GM18517 (cell line): Measurements from ENCODE around the gene RB1.
"Not testable (repeated sequence)": the region's sequence is repeated elsewhere in the genome, so short reads cannot be mapped to it uniquely, and the experiment has no call there.

Source experiments
- ATAC-seq: cut with Tn5 transposase; IDR thresholded peaks from one replicate; pipeline ENCODE4 v1.9.1; 2021; ENCODE audit warnings: mild to moderate bottlenecking, moderate library complexity; ENCODE audit not compliant: unreplicated experiment

RB1 gene

GRCh38 chr13:48297131-48297786 is 6.3 kb upstream of the RB1 start:
- no peak for ATAC-seq

- ATAC-seq: no peak
Observed at GRCh38 chr13:48299591-48299990, 4.0 kb upstream of the RB1 start.

- no peak for ATAC-seq
Observed at GRCh38 chr13:48302871-48303358, 636 bp upstream of the RB1 start.

- ATAC-seq: peak; percentile 74
Observed at GRCh38 chr13:48304143-48304876, 759 bp downstream of the RB1 start.

- ATAC-seq: no peak
Observed at GRCh38 chr13:48311223-48311622, 7.7 kb downstream of the RB1 start.

- no peak for ATAC-seq
Observed at GRCh38 chr13:48315969-48316650, 12.6 kb downstream of the RB1 start.

GRCh38 chr13:48316826-48317510 is 13.4 kb downstream of the RB1 start:
- no peak for ATAC-seq

- no peak for ATAC-seq
Observed at GRCh38 chr13:48317511-48318376, 14.2 kb downstream of the RB1 start.

- ATAC-seq: no peak
Observed at GRCh38 chr13:48318377-48318811, 14.8 kb downstream of the RB1 start.

GRCh38 chr13:48318821-48319511 is 15.4 kb downstream of the RB1 start:
- ATAC-seq: no peak

GRCh38 chr13:48319531-48320398 is 16.2 kb downstream of the RB1 start:
- no peak for ATAC-seq

GRCh38 chr13:48320399-48320790 is 16.8 kb downstream of the RB1 start:
- no peak for ATAC-seq

- ATAC-seq: no peak
Observed at GRCh38 chr13:48320891-48321510, 17.4 kb downstream of the RB1 start.

GRCh38 chr13:48322294-48322693 is 18.7 kb downstream of the RB1 start:
- no peak for ATAC-seq

- peak; percentile 10 for ATAC-seq
Observed at GRCh38 chr13:48333976-48334375, 30.4 kb downstream of the RB1 start.

GRCh38 chr13:48334534-48335127 is 31.1 kb downstream of the RB1 start:
- peak; percentile 53 for ATAC-seq

- ATAC-seq: not testable (repeated sequence)
Observed at GRCh38 chr13:48339198-48339597, 35.6 kb downstream of the RB1 start.

GRCh38 chr13:48344264-48344663 is 40.7 kb downstream of the RB1 start:
- no peak for ATAC-seq
